Naive thymus-derived CD8-positive, alpha-beta T cell (primary cell): Measurements from ENCODE around the gene GOLGA6L4. TPM values are rescaled to one million over a fixed set of nuclear protein-coding genes. Genes with fewer than 3 reads are reported as not detected.
"Not testable (repeated sequence)": the region's sequence is repeated elsewhere in the genome, so short reads cannot be mapped to it uniquely, and the experiment has no call there.

Source experiments
- ATAC-seq, 2 donors: fragments of 150-1000 bp; cut with Tn5 transposase in 1 of 2; sonication (Bioruptor Pico), chemical (Tn5 transposase) in 1 of 2; 1 replicate in 1 of 2; 2 replicates in 1 of 2; pipeline ENCODE4 v1.10.0; 2021; ENCODE audit warnings: mild to moderate bottlenecking in 2 of 2, moderate library complexity in 2 of 2
- POLR2A ChIA-PET: fragments of 350-600 bp; sonication (Branson Sonifier 250); formaldehyde crosslinking; loops from one replicate; lab custom pipeline; 2021; ENCODE audit warnings: antibody characterized with exemption; lab: Charles Lee
- DNase-seq, 10 donors: peaks; one replicate each; pipeline versions ENCODE4 v3.0.0 to v3.0.0-alpha.2; 2020 to 2022
- H3K27ac Mint-ChIP-seq, 10 donors: one replicate each; pipeline ENCODE4 v1.8.0; 2020 to 2022; ENCODE audit warnings: mild to moderate bottlenecking in 10 of 10, mixed read lengths in 10 of 10, moderate library complexity in 4 of 10, inconsistent platforms in 1 of 10
- H3K27me3 Mint-ChIP-seq, 5 donors: one replicate each; pipeline ENCODE4 v1.8.0; 2021 to 2022; ENCODE audit warnings: mixed read lengths in 5 of 5
- H3K36me3 Mint-ChIP-seq, 3 donors: one replicate each; pipeline ENCODE4 v1.8.0; 2020 to 2022; ENCODE audit warnings: mixed read lengths in 3 of 3, mild to moderate bottlenecking in 2 of 3, inconsistent platforms in 1 of 3
- H3K4me1 Mint-ChIP-seq, 4 donors: one replicate each; pipeline ENCODE4 v1.8.0; 2021 to 2022; ENCODE audit warnings: mixed read lengths in 4 of 4
- H3K4me3 Mint-ChIP-seq, 10 donors: one replicate each; pipeline ENCODE4 v1.8.0; 2020 to 2022; ENCODE audit warnings: mild to moderate bottlenecking in 10 of 10, mixed read lengths in 10 of 10, moderate library complexity in 6 of 10, inconsistent platforms in 1 of 10
- H3K9me3 Mint-ChIP-seq, 9 donors: one replicate each; pipeline ENCODE4 v1.8.0; 2020 to 2022; ENCODE audit warnings: mixed read lengths in 9 of 9, mild to moderate bottlenecking in 3 of 9, inconsistent platforms in 1 of 9, moderate library complexity in 1 of 9
- polyA plus RNA-seq, 3 donors: library from polyadenylated mRNA; unstranded; fragments of 300-500 nt; fragmentation: Illumina TruSeq; gene quantifications; one replicate each; pipeline ENCODE4 v1.2.3, GENCODE V29; 2021
- total RNA-seq, 8 experiments: library from RNA in 2 of 8; stranded (reverse) in 2 of 8; gene quantifications; one replicate each; pipeline ENCODE4 v1.2.3 and lab custom pipeline; 2021 to 2026

Gene GOLGA6L4, protein sequence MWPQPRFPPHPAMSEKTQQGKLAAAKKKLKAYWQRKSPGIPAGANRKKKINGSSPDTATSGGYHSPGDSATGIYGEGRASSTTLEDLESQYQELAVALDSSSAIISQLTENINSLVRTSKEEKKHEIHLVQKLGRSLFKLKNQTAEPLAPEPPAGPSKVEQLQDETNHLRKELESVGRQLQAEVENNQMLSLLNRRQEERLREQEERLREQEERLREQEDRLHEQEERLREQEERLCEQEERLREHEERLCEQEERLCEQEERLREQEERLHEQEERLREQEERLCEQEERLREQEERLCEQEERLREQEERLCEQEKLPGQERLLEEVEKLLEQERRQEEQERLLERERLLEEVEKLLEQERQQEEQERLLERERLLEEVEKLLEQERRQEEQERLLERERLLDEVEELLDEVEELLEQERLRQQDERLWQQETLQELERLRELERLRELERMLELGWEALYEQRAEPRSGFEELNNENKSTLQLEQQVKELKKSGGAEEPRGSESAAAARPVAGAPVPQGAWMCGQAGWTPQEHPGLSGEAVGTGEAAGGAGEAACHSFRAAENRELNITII
- total RNA-seq = 1 to 10 TPM; 2.5 to 3.6 TPM
- not detected for polyA plus RNA-seq
- 0 to 0.22 (median 0) reads per million in 6 experiments for total RNA-seq (lab: John Stamatoyannopoulos, UW)

DNA sequence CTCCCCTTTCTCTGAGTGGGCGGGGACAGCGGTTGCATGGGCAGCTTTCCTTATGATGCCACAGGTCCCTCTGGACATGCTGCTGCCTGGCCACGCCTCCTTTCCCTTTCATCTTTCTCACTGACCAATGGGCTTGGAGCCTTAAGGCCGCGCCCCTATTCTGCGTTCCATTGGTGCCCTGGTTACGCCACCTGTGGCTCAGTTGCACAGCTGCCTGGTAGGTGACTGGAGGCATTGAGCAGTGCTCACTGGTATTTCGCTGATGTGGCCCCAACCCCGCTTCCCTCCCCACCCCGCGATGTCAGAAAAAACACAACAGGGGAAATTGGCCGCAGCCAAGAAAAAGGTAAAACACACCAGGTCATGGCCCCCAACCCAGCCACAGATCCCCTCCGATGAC, at the start of gene GOLGA6L4:
Gene GOLGA6L4, plus strand, starts transcription at position 201 of the 400 bp plus-strand sequence. Its CDS starts 62 bp downstream, at position 263.
- H3K27ac Mint-ChIP-seq, H3K4me1 Mint-ChIP-seq, DNase-seq, H3K27me3 Mint-ChIP-seq, H3K9me3 Mint-ChIP-seq, H3K36me3 Mint-ChIP-seq, POLR2A ChIA-PET, H3K4me3 Mint-ChIP-seq, ATAC-seq: not testable (repeated sequence)

- H3K27me3 Mint-ChIP-seq, H3K9me3 Mint-ChIP-seq, POLR2A ChIA-PET, H3K27ac Mint-ChIP-seq, DNase-seq, H3K4me3 Mint-ChIP-seq, H3K4me1 Mint-ChIP-seq, ATAC-seq, H3K36me3 Mint-ChIP-seq: not testable (repeated sequence)
These were observed 42.6 kb upstream of the GOLGA6L4 start for GRCh38 chr15:84192982-84193381.

DNA sequence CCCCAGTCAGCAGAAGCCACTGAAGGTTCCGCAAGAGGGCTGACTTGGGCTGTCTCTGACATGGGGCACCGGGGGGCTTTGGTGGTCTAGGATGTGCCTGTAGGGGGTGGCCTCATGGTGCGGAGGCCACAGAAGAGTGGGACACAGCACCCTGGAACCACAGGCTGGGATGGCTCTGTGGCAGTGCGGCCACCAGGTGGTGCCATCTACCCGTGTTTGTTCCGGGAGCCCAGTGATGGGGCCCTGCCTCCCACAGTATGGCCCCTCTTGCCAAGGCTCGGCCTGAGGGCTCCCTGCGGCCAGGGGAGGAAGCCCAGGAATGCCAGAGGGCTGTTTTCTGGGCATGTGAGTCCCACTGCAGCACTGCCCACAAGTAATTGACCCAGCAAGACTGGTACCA, 40.0 kb upstream of the GOLGA6L4 start:
- H3K4me1 Mint-ChIP-seq, POLR2A ChIA-PET, H3K36me3 Mint-ChIP-seq: not testable (repeated sequence)

DNA sequence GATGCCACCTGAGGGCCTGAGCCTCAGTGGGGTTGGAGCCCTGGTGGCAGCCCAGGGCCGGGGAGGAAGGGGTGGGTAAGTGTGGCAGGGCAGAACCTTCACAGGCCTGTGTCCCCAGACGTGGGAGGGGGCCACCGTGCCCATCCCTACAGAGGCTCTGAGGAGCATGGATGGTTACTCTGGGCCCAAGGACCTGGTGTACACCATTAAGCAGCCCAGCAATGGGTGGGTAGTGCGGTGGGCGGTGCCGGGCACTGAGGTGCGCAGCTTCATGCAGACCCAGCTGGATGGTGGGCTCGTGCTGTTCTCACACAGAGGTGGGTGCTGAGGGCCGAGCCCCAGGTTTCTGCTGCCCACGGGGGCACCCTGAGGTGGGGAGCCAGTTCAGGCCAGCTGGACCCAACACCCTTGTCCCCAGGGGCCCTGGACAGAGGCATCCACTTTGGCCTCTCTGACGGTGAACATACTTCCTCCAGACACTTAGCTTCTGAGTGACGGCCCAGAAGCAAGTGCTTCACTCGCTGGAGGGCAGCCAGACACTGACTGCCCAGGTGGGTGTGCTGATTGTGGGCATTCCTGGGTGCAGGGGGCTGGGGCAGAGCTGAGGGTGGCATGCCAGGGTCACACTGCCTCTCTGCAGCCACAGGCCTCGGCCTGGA, 38.9 kb upstream of the GOLGA6L4 start:
- POLR2A ChIA-PET, H3K9me3 Mint-ChIP-seq, H3K36me3 Mint-ChIP-seq, H3K27ac Mint-ChIP-seq, DNase-seq, H3K27me3 Mint-ChIP-seq, ATAC-seq, H3K4me3 Mint-ChIP-seq, H3K4me1 Mint-ChIP-seq: not testable (repeated sequence)

More for the DNA sequence above, 40.0 kb upstream of the GOLGA6L4 start:
- H3K9me3 Mint-ChIP-seq, H3K27me3 Mint-ChIP-seq, H3K4me3 Mint-ChIP-seq, DNase-seq, H3K27ac Mint-ChIP-seq: not testable (repeated sequence)
- peak; percentile 62 to 95 for ATAC-seq

GRCh38 chr15:84199865-84200264, 35.7 kb upstream of the GOLGA6L4 start:
- H3K4me1 Mint-ChIP-seq, H3K4me3 Mint-ChIP-seq, H3K36me3 Mint-ChIP-seq, H3K27me3 Mint-ChIP-seq, H3K27ac Mint-ChIP-seq, ATAC-seq, POLR2A ChIA-PET, H3K9me3 Mint-ChIP-seq, DNase-seq: not testable (repeated sequence)

- peak overlapping the region in 1 of 10 donors; percentile 61 for H3K27ac Mint-ChIP-seq
- ATAC-seq, H3K9me3 Mint-ChIP-seq, H3K36me3 Mint-ChIP-seq, POLR2A ChIA-PET, H3K27me3 Mint-ChIP-seq, H3K4me1 Mint-ChIP-seq: not testable (repeated sequence)
- peak in 4 of 10 donors; percentile 1 to 44 (median 22) for DNase-seq
- H3K4me3 Mint-ChIP-seq = peak overlapping the region in 8 of 10 donors; percentile 52 to 73 (median 58)
These were observed 10.9 kb downstream of the GOLGA6L4 start for GRCh38 chr15:84246441-84246840.
